Calu3 (cell line): ENCODE measurements around the gene ACOX1. TPM values are rescaled to one million over a fixed set of nuclear protein-coding genes. Genes with fewer than 3 reads are reported as not detected.

Experiments used
- BruUV-seq: library from RNA; stranded (reverse); fragments of 400-500 nt; replicated peaks from 2 replicates; lab custom pipeline; 2021; lab: Mats Ljungman, UMichigan
- CTCF ChIA-PET: fragments of 300-600 bp; sonication (Branson Sonifier 250); formaldehyde crosslinking; loops from one replicate; lab custom pipeline; 2022; ENCODE audit warnings: antibody characterized with exemption; lab: Charles Lee
- DNase-seq: peaks from one replicate; pipeline ENCODE4 v3.0.0; 2022
- H3K27ac Mint-ChIP-seq: one replicate; pipeline ENCODE4 v1.8.0; 2022; ENCODE audit warnings: mixed read lengths; ENCODE audit not compliant: unreplicated experiment
- H3K27me3 Mint-ChIP-seq: one replicate; pipeline ENCODE4 v1.8.0; 2022; ENCODE audit warnings: mixed read lengths; ENCODE audit not compliant: unreplicated experiment
- H3K36me3 Mint-ChIP-seq: one replicate; pipeline ENCODE4 v1.8.0; 2022; ENCODE audit warnings: mild to moderate bottlenecking, moderate library complexity, mixed read lengths; ENCODE audit not compliant: insufficient read depth, unreplicated experiment
- H3K4me1 Mint-ChIP-seq: one replicate; pipeline ENCODE4 v1.8.0; 2022; ENCODE audit warnings: mild to moderate bottlenecking, low read depth, mixed read lengths; ENCODE audit not compliant: unreplicated experiment
- H3K4me3 Mint-ChIP-seq: one replicate; pipeline ENCODE4 v1.8.0; 2022; ENCODE audit warnings: mild to moderate bottlenecking, low read depth, moderate library complexity, mixed read lengths; ENCODE audit not compliant: unreplicated experiment
- H3K9me3 Mint-ChIP-seq: one replicate; pipeline ENCODE4 v1.8.0; 2022; ENCODE audit warnings: low read depth, mixed read lengths; ENCODE audit not compliant: unreplicated experiment
- intact Hi-C: fragments of 100-400 bp; cut with micrococcal nuclease; formaldehyde crosslinking; loops from one replicate; pipeline ENCODE4 v1.10.0; 2022; ENCODE audit not compliant: unreplicated experiment
- total RNA-seq: library from RNA; stranded (reverse); gene quantifications from 2 replicates; pipeline ENCODE4 v1.2.3, GENCODE V29; 2022
- TF ChIP-seq, protein P1 (sequence below): fragments of 200-600 bp; IDR thresholded peaks from one replicate; pipeline ENCODE4 v1.8.0; 2022; ENCODE audit warnings: antibody characterized with exemption; ENCODE audit not compliant: unreplicated experiment

The ACOX1 gene
- total RNA-seq, 1 experiment from 2014 or later: 53.1 TPM

DNA sequence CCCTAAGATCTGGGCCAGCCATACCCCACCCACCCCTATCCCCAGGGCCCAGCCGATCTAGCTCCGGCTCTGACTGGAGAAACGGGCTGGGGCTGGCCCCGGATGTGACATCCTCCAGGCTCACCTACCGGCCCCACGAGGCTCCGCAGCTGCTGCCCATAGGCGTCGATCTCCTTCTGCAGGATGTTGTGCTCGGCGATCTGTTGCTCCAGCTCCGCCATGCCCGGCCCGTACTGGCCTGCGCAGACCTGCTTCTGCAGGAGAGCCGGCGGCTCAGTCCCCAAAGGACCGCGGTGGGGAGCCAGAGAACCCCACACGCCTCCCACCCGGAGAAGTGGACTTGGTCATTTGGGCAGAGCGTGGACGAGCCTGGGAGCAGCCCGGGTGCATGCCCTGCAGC lies 43.3 kb upstream of the ACOX1 start:
- H3K36me3 Mint-ChIP-seq: peaks cover 58% of the 10 kb centered on the region
- peaks cover 8% of the 10 kb centered on the region for H3K4me1 Mint-ChIP-seq
- H3K27ac Mint-ChIP-seq: no peak overlapping the region
- H3K4me3 Mint-ChIP-seq: no peak overlapping the region
- no peaks in the 10 kb centered on the region for H3K27me3 Mint-ChIP-seq
- CTCF ChIA-PET: interaction anchor here (0.6 kb wide), 1 partner anchor 826 kb away, joined by 4 read pairs; no protein-coding TSS in a partner anchor
- no peaks in the 10 kb centered on the region for H3K9me3 Mint-ChIP-seq
- intact Hi-C loops: no loop called here
- no peak for DNase-seq
- TF ChIP-seq, protein P1, sequence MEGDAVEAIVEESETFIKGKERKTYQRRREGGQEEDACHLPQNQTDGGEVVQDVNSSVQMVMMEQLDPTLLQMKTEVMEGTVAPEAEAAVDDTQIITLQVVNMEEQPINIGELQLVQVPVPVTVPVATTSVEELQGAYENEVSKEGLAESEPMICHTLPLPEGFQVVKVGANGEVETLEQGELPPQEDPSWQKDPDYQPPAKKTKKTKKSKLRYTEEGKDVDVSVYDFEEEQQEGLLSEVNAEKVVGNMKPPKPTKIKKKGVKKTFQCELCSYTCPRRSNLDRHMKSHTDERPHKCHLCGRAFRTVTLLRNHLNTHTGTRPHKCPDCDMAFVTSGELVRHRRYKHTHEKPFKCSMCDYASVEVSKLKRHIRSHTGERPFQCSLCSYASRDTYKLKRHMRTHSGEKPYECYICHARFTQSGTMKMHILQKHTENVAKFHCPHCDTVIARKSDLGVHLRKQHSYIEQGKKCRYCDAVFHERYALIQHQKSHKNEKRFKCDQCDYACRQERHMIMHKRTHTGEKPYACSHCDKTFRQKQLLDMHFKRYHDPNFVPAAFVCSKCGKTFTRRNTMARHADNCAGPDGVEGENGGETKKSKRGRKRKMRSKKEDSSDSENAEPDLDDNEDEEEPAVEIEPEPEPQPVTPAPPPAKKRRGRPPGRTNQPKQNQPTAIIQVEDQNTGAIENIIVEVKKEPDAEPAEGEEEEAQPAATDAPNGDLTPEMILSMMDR: no peak
- BruUV-seq: no TSS peak

DNA sequence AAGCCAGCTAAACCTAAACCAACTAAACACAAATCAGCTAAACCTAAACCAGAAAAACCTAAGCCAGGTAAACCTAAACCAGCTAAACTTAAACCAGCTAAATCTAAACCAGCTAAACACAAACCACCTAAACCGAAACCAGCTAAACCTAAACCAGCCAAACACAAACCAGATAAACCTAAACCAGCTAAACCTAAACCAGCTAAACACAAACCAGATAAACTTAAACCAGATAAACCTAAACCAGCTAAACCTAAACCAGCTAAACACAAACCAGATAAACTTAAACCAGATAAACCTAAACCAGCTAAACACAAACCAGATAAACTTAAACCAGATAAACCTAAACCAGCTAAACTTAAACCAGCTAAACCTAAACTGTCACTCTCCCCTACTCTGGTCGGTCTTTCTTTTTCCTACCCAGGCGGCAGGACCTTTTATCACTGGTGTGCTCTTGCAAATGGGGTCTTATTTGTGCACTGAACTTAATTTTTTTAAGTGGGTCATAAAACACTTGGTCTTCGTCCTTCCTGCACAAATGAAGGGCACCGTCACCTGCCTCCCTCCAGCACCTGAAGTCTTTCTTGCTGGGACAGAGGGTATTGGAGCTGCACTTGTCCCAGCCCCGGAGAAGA lies 41.0 kb upstream of the ACOX1 start:
- Mint-ChIP-seq H3K27me3 (no peaks in the 10 kb centered on the region), H3K27ac (no peak overlapping the region), H3K4me3 (no peak overlapping the region), H3K36me3 (peaks cover 41% of the 10 kb centered on the region), H3K9me3 (no peaks in the 10 kb centered on the region), H3K4me1 (no peaks in the 10 kb centered on the region)
- CTCF ChIA-PET: interaction anchor here (0.8 kb wide), 1 partner anchor 115 kb away, joined by 3 read pairs; no protein-coding TSS in a partner anchor
- intact Hi-C loops: no loop called here
- TF ChIP-seq, protein P1: no peak
- no TSS peak for BruUV-seq
- DNase-seq: no peak

- Mint-ChIP-seq H3K4me1 (no peaks in the 10 kb centered on the region), H3K4me3 (no peak overlapping the region), H3K27ac (no peak overlapping the region), H3K36me3 (peaks cover 41% of the 10 kb centered on the region), H3K9me3 (no peaks in the 10 kb centered on the region), H3K27me3 (no peaks in the 10 kb centered on the region)
- BruUV-seq: no TSS peak
- intact Hi-C loops: no loop called here
- TF ChIP-seq, protein P1: no peak
- CTCF ChIA-PET: no interaction called here
- no peak for DNase-seq
Measured at GRCh38 chr17:76018801-76019200, 39.8 kb upstream of the ACOX1 start.

GRCh38 chr17:76018340-76018680 lies 39.3 kb upstream of the ACOX1 start:
- TF ChIP-seq, protein P1: no peak
- Mint-ChIP-seq H3K36me3 (peaks cover 41% of the 10 kb centered on the region), H3K27ac (no peak overlapping the region), H3K4me1 (no peaks in the 10 kb centered on the region), H3K27me3 (no peaks in the 10 kb centered on the region), H3K4me3 (no peak overlapping the region), H3K9me3 (no peaks in the 10 kb centered on the region)
- CTCF ChIA-PET: no interaction called here
- intact Hi-C loops: no loop called here
- DNase-seq: no peak
- BruUV-seq: no TSS peak
